GM10248 (cell line): ENCODE measurements around the gene PROM1.

Source experiments
- CTCF ChIA-PET: fragments of 300-600 bp; sonication (Branson Sonifier 250); formaldehyde crosslinking; extraction: SDS; loops from one replicate; lab custom pipeline; 2021; ENCODE audit warnings: antibody characterized with exemption; lab: Yijun Ruan, JAX
- POLR2A ChIA-PET: fragments of 350-650 bp; sonication (Branson Sonifier 250); formaldehyde crosslinking; extraction: SDS; loops from one replicate; lab custom pipeline; 2020; ENCODE audit warnings: antibody characterized with exemption; lab: Yijun Ruan, JAX
- DNase-seq: peaks from one replicate; pipeline ENCODE4 v3.0.0; 2012; ENCODE audit errors: extremely low spot score
- TF ChIP-seq, protein P1 (sequence below): IDR thresholded peaks from 2 replicates; pipeline ENCODE4 v1.5.1; 2012; ENCODE audit warnings: mild to moderate bottlenecking, low read depth; ENCODE audit errors: extremely low read depth, missing control alignments, control extremely low read depth

Gene PROM1

DNA sequence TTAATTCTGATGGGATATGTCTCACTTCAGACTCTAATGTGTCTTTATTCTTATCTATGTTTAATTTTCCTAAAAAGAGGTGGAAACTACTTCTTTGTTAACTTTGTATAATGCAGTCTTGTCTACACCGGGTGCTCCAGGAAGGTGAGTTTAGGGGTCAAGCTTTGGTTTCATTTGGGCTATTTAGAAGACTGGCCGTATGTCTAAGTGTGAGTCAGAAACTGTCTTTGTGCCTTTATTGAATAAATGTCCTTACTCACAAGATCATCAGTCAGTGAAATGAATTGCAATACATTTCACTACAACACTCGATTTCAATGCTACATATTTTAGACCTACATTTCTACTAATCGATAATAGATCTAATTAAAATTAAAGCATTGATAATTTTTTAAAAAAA, 56.2 kb downstream of the PROM1 start:
- ChIA-PET POLR2A (no interaction called here), CTCF (interaction anchor here (1.0 to 2.6 kb wide), 4 partner anchors 10 to 275 kb away, joined by 3 to 27 read pairs (median 4); no protein-coding TSS in a partner anchor)
- DNase-seq: no peak
- TF ChIP-seq, protein P1, sequence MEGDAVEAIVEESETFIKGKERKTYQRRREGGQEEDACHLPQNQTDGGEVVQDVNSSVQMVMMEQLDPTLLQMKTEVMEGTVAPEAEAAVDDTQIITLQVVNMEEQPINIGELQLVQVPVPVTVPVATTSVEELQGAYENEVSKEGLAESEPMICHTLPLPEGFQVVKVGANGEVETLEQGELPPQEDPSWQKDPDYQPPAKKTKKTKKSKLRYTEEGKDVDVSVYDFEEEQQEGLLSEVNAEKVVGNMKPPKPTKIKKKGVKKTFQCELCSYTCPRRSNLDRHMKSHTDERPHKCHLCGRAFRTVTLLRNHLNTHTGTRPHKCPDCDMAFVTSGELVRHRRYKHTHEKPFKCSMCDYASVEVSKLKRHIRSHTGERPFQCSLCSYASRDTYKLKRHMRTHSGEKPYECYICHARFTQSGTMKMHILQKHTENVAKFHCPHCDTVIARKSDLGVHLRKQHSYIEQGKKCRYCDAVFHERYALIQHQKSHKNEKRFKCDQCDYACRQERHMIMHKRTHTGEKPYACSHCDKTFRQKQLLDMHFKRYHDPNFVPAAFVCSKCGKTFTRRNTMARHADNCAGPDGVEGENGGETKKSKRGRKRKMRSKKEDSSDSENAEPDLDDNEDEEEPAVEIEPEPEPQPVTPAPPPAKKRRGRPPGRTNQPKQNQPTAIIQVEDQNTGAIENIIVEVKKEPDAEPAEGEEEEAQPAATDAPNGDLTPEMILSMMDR: no peak

GRCh38 chr4:16027114-16027513, 56.7 kb downstream of the PROM1 start:
- no peak for DNase-seq
- POLR2A ChIA-PET: no interaction called here
- CTCF ChIA-PET: interaction anchor here (1.5 to 2.6 kb wide), 3 partner anchors 178 to 416 kb away, joined by 3 to 27 read pairs (median 6); no protein-coding TSS in a partner anchor
- TF ChIP-seq, protein P1: no peak

DNA sequence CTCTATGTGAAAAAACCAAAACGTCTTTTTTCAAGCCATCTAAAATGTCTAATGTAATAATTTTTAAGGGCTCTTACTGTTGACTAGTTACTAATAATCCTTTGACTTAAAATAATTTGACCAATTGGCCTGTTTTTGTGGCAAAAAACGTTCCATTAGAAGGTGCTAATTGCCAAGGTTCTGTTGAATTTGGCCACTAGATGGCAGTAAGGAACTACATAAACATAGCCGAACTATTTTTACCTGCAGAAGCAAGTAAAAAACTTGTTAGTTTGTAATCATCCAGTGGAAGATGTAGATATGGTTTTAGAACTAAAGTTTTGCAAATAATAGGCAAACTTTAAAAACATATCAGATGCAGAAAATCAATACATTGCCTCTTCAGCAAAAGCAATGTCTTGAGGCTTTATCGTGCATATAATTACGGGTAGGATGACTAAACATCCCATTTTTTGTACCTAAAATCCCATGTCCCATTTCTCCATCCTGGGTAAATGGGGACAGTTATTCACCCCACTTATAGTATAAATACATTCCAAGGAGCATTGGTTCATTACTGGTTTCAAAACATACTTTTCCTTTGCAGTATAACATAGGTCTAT, 57.6 kb downstream of the PROM1 start:
- TF ChIP-seq, protein P1: peak; percentile 71
- peak; percentile 52 for DNase-seq
- POLR2A ChIA-PET: no interaction called here
- CTCF ChIA-PET: interaction anchor here (1.0 to 1.5 kb wide), 3 partner anchors 184 to 417 kb away, joined by 3 read pairs; no protein-coding TSS in a partner anchor

- TF ChIP-seq, protein P1: no peak
- DNase-seq: no peak
- ChIA-PET CTCF (interaction anchor here (1.0 to 3.1 kb wide), 3 partner anchors 185 to 240 kb away, joined by 3 to 10 read pairs (median 3); no protein-coding TSS in a partner anchor), POLR2A (no interaction called here)
Observed at GRCh38 chr4:16025268-16025667, 58.6 kb downstream of the PROM1 start.

- TF ChIP-seq, protein P1: no peak
- no peak for DNase-seq
- ChIA-PET CTCF (interaction anchor here (1.3 to 3.1 kb wide), 2 partner anchors 218 to 241 kb away, joined by 3 to 10 read pairs; no protein-coding TSS in a partner anchor), POLR2A (no interaction called here)
Observed at GRCh38 chr4:16023776-16024408, 59.9 kb downstream of the PROM1 start.

DNA sequence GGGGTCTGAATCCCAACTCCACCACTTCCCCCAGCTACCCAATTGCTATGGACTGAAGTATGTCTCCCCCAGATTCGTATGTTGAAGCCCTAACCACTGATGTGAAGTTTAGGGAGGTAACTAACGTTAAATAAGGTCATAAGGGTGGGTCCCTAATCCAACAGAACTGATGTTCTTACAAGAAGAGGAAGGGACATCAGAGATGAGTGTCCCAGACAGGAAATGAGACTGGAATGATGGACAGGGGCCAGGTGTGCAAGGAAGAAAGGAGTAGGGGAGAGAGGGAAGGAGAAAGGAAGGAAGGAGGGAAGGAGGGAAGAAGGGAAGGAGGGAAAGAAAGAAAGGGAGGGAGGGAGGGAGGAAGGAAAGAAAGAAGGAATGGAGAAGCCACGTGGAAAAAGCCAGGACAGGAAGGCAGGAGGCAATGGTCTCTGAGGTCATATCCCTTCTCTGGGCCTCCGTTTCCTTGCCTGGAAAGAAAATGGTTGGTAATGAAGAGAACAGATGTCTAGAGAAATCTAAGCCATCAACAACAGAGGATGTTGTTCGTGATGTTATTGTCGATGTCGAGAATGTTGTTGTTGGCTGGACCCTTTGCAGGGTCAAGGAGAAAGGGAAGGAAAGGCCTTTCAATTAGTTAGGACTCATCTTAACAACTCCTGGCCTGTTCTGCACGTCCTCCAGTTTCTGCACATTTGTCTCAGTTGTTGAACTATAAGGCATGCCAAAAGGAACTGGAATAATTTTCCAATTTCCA, 61.8 kb downstream of the PROM1 start:
- TF ChIP-seq, protein P1: no peak
- POLR2A ChIA-PET: no interaction called here
- no peak for DNase-seq
- CTCF ChIA-PET: interaction anchor here (3.1 kb wide), 1 partner anchor 243 kb away, joined by 10 read pairs; no protein-coding TSS in a partner anchor
